Measurements from ENCODE around the gene MIGA2. TPM values are rescaled to one million over a fixed set of nuclear protein-coding genes. Genes with fewer than 3 reads are reported as not detected.

MIGA2 gene
- total and polyA plus RNA-seq, 2 experiments from 2014 or later = 19.3 to 47.8 TPM

GRCh38 chr9:129069862-129070641 lies 33.6 kb downstream of the MIGA2 start:
- no peaks in the 10 kb centered on the region; the same call in 2 of the 3 replicates for H3K9me3 Mint-ChIP-seq
- no peaks in the 10 kb centered on the region for H3K9me2 ChIP-seq (ENCODE audit: insufficient read depth)
- no peaks in the 10 kb centered on the region for H3K27me3 ChIP-seq (ENCODE audit: insufficient read depth)
- ATAC-seq = no peak
- no peak overlapping the region for H2AFZ ChIP-seq
- peak overlapping the region; percentile 85 for H3K27ac ChIP-seq (ENCODE audit: low read depth)
- H3K79me2 ChIP-seq (replicated peaks; ENCODE audit: insufficient read depth) = no peaks in the 10 kb centered on the region
- peaks cover 9% of the 10 kb centered on the region for H3K27me3 Mint-ChIP-seq (ENCODE audit: insufficient read depth, low read depth, poor library complexity)
- H3F3A ChIP-seq (replicated peaks; ENCODE audit: low read depth) = 0 out of 2 replicates have a peak, but pooled peaks cover 6% of the 10 kb centered on the region
- no peak overlapping the region for H3K4me3 Mint-ChIP-seq
- H3K4me3 ChIP-seq = no peak overlapping the region
- TF ChIP-seq, protein P1, sequence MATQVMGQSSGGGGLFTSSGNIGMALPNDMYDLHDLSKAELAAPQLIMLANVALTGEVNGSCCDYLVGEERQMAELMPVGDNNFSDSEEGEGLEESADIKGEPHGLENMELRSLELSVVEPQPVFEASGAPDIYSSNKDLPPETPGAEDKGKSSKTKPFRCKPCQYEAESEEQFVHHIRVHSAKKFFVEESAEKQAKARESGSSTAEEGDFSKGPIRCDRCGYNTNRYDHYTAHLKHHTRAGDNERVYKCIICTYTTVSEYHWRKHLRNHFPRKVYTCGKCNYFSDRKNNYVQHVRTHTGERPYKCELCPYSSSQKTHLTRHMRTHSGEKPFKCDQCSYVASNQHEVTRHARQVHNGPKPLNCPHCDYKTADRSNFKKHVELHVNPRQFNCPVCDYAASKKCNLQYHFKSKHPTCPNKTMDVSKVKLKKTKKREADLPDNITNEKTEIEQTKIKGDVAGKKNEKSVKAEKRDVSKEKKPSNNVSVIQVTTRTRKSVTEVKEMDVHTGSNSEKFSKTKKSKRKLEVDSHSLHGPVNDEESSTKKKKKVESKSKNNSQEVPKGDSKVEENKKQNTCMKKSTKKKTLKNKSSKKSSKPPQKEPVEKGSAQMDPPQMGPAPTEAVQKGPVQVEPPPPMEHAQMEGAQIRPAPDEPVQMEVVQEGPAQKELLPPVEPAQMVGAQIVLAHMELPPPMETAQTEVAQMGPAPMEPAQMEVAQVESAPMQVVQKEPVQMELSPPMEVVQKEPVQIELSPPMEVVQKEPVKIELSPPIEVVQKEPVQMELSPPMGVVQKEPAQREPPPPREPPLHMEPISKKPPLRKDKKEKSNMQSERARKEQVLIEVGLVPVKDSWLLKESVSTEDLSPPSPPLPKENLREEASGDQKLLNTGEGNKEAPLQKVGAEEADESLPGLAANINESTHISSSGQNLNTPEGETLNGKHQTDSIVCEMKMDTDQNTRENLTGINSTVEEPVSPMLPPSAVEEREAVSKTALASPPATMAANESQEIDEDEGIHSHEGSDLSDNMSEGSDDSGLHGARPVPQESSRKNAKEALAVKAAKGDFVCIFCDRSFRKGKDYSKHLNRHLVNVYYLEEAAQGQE (IDR thresholded peaks at IDR 0.05; ENCODE audit: unreplicated experiment) = no peak
- no peak for TF ChIP-seq EZH2 (IDR thresholded peaks at IDR 0.05; ENCODE audit: low read depth, unreplicated experiment)
- TF ChIP-seq STAT1 (IDR thresholded peaks at IDR 0.05; ENCODE audit: unreplicated experiment) = no peak
- H3K4me1 ChIP-seq (ENCODE audit: insufficient read depth) = peaks cover 26% of the 10 kb centered on the region
- H3K36me3 Mint-ChIP-seq (ENCODE audit: low read depth) = peaks cover 27% of the 10 kb centered on the region
- H3K27ac Mint-ChIP-seq = no peak overlapping the region; the same call in 1 of the 2 replicates
- H3K36me3 ChIP-seq (ENCODE audit: insufficient read depth) = no peaks in the 10 kb centered on the region
- DNase-seq (ENCODE audit: low spot score) = no peak
- peaks cover 31% of the 10 kb centered on the region for H3K4me1 Mint-ChIP-seq
- no peaks in the 10 kb centered on the region for H4K20me1 ChIP-seq (replicated peaks; ENCODE audit: insufficient read depth)
- H3K4me2 ChIP-seq = peak overlapping the region; percentile 77; the same call in 1 of the 2 replicates

DNA sequence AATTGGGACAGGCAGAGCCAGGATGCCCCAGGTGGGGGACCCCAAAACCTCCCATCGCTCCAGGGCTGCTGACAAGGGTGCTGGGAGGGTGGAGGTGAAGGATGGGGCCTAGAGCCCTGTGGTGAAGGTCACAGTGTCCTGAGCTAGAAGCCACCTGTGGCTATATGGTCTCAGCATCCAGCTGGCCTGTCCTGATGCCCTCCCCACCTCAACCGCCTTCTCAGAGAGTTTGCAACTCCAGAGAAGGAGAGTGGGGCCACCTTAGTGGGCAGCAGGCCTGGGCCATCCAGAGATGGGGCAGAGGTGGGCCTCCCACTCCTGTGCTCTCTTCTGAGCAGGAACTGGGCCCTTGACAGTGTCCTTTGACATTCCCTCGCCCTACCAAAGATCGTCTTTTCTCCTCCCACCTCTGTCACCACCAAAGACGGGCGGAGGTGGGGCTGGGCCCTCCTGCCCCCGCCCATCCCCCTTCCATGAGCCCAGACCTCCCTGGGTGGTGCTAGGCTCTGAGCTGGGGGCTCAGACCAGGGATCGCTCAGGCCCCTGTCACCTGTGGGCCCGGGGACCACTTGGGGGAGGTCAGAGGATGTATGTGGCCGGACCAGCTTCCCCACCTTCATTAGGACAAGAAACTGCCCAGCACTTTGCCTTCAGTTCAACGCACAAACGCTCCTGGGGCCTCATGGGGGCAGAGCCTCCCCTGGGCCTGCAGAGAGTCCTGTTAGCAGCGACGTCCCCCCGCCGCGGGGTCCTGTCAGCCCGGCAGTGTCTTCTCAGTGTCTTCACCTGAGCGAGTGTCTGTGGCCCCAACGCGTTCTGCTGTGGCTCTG lies 34.5 kb downstream of the MIGA2 start:
- peak; percentile 29 for ATAC-seq
- Mint-ChIP-seq H3K9me3 (no peaks in the 10 kb centered on the region; the same call in 2 of the 3 replicates), H3K4me3 (0 out of 3 replicates have a peak overlapping the region, but pooled peaks have one; percentile 24), H3K4me1 (peaks cover 31% of the 10 kb centered on the region), H3K27ac (peak overlapping the region; percentile 88), H3K36me3 (ENCODE audit: low read depth) (peaks cover 19% of the 10 kb centered on the region), H3K27me3 (ENCODE audit: insufficient read depth, low read depth, poor library complexity) (peaks cover 9% of the 10 kb centered on the region)
- DNase-seq (ENCODE audit: low spot score) = peak; percentile 39
- Histone ChIP-seq H3K27me3 (ENCODE audit: insufficient read depth) (no peaks in the 10 kb centered on the region), H3K9me2 (ENCODE audit: insufficient read depth) (no peaks in the 10 kb centered on the region), H3K4me2 (peak overlapping the region; percentile 77), H3K79me2 (replicated peaks; ENCODE audit: insufficient read depth) (0 out of 2 replicates have a peak, but pooled peaks cover 3% of the 10 kb centered on the region), H2AFZ (no peak overlapping the region), H4K20me1 (replicated peaks; ENCODE audit: insufficient read depth) (no peaks in the 10 kb centered on the region), H3K36me3 (ENCODE audit: insufficient read depth) (no peaks in the 10 kb centered on the region), H3F3A (replicated peaks; ENCODE audit: low read depth) (0 out of 2 replicates have a peak, but pooled peaks cover 6% of the 10 kb centered on the region), H3K4me1 (ENCODE audit: insufficient read depth) (peaks cover 26% of the 10 kb centered on the region), H3K4me3 (peak overlapping the region; percentile 41; the same call in 1 of the 2 replicates), H3K27ac (ENCODE audit: low read depth) (peak overlapping the region; percentile 85)
- TF ChIP-seq EZH2phosphoT487 (IDR thresholded peaks at IDR 0.05; ENCODE audit: unreplicated experiment) (no peak), EZH2 (IDR thresholded peaks at IDR 0.05; ENCODE audit: low read depth, unreplicated experiment) (no peak), JUNB (IDR thresholded peaks at IDR 0.05; ENCODE audit: unreplicated experiment) (no peak), CREB1 (CRISPR knock-in tag; IDR thresholded peaks at IDR 0.05; ENCODE audit: low read depth) (no peak)
- TF ChIP-seq, protein P2, sequence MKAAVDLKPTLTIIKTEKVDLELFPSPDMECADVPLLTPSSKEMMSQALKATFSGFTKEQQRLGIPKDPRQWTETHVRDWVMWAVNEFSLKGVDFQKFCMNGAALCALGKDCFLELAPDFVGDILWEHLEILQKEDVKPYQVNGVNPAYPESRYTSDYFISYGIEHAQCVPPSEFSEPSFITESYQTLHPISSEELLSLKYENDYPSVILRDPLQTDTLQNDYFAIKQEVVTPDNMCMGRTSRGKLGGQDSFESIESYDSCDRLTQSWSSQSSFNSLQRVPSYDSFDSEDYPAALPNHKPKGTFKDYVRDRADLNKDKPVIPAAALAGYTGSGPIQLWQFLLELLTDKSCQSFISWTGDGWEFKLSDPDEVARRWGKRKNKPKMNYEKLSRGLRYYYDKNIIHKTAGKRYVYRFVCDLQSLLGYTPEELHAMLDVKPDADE (IDR thresholded peaks at IDR 0.05) = no peak
- TF ChIP-seq, protein P1 (IDR thresholded peaks at IDR 0.05; ENCODE audit: unreplicated experiment) = no peak
